NB4 (cell line): ENCODE results near the gene RPP40.

ENCODE experiments used
- DNase-seq: peaks from one replicate; pipeline ENCODE4 v3.0.0; 2010; ENCODE audit warnings: low read depth
- H3K4me3 ChIP-seq: one replicate; pipeline ENCODE4 v1.5.1; 2011; ENCODE audit warnings: mild to moderate bottlenecking, low read depth, low read length, moderate library complexity
- CTCF ChIP-seq: IDR thresholded peaks from one replicate; pipeline ENCODE4 v1.5.1; 2012; ENCODE audit warnings: low read depth, low read length
- MAX ChIP-seq: IDR thresholded peaks from 2 replicates; pipeline ENCODE4 v1.6.1; 2011; ENCODE audit warnings: low read depth, low read length
- MYC ChIP-seq: IDR thresholded peaks from 2 replicates; pipeline ENCODE4 v1.6.1; 2011; ENCODE audit warnings: low read depth, low read length
- POLR2A ChIP-seq: IDR thresholded peaks from 2 replicates; pipeline ENCODE4 v1.6.1; 2011; ENCODE audit warnings: mild to moderate bottlenecking; ENCODE audit not compliant: insufficient read length; ENCODE audit errors: extremely low read depth

Gene RPP40

GRCh38 chr6:4974962-4975361 lies 28.9 kb downstream of the RPP40 start:
- no peak overlapping the region for H3K4me3 ChIP-seq
- no peak for TF ChIP-seq POLR2A
- TF ChIP-seq MYC = no peak
- no peak for TF ChIP-seq MAX
- TF ChIP-seq CTCF = no peak
- DNase-seq = no peak

GRCh38 chr6:4973982-4974745 lies 29.7 kb downstream of the RPP40 start:
- no peak for DNase-seq
- TF ChIP-seq MYC (no peak), MAX (no peak), CTCF (no peak), POLR2A (no peak)
- no peak overlapping the region for H3K4me3 ChIP-seq

- H3K4me3 ChIP-seq = no peak overlapping the region
- TF ChIP-seq CTCF (no peak), MYC (no peak), POLR2A (no peak), MAX (no peak)
- no peak for DNase-seq
These were observed 30.4 kb downstream of the RPP40 start for GRCh38 chr6:4973415-4973814.

- no peak for DNase-seq
- TF ChIP-seq POLR2A (no peak), MAX (no peak), MYC (no peak), CTCF (no peak)
- no peak overlapping the region for H3K4me3 ChIP-seq
These were observed 31.4 kb downstream of the RPP40 start for GRCh38 chr6:4972438-4972837.

- TF ChIP-seq CTCF (no peak), MYC (no peak), MAX (no peak), POLR2A (no peak)
- DNase-seq = no peak
- no peak overlapping the region for H3K4me3 ChIP-seq
These were observed 32.0 kb downstream of the RPP40 start for GRCh38 chr6:4971851-4972250.
